SK-N-SH treated with all-trans-retinoic acid at 6 μM for 48 hours (cell line): Measurements from ENCODE around the gene CRISPLD2.

ENCODE experiments used
- ATAC-seq: fragments of 200-7000 bp; cut with Tn5 transposase; 3 replicates; pipeline ENCODE4 v1.9.1; 2020; ENCODE audit warnings: mild to moderate bottlenecking, moderate library complexity
- ARNTL ChIP-seq: fragments of 450-650 bp; formaldehyde crosslinking; IDR thresholded peaks from 2 replicates; pipeline ENCODE4 v1.5.0; 2020; ENCODE audit warnings: low read depth, mild to moderate bottlenecking, moderate library complexity, borderline replicate concordance
- BACH2 ChIP-seq: fragments of 250-450 bp; sonication (Bioruptor Pico); IDR thresholded peaks from 2 replicates; pipeline ENCODE4 v1.9.0; 2021; ENCODE audit warnings: mild to moderate bottlenecking, borderline replicate concordance
- CSDC2 ChIP-seq: fragments of 250-450 bp; sonication (Bioruptor Pico); IDR thresholded peaks from 2 replicates; pipeline ENCODE4 v1.5.0; 2020; ENCODE audit warnings: mild to moderate bottlenecking, moderate library complexity
- ESRRG ChIP-seq: fragments of 250-450 bp; sonication (Bioruptor Pico); IDR thresholded peaks from 2 replicates; pipeline ENCODE4 v1.6.1; 2021; ENCODE audit warnings: mild to moderate bottlenecking
- ISL1 ChIP-seq: fragments of 250-450 bp; sonication (Bioruptor Pico); IDR thresholded peaks from 2 replicates; pipeline ENCODE4 v2.1.2; 2022; ENCODE audit warnings: mild to moderate bottlenecking, moderate library complexity
- OSR1 ChIP-seq: fragments of 250-450 bp; sonication (Bioruptor Pico); IDR thresholded peaks from 2 replicates; pipeline ENCODE4 v1.8.0; 2022; ENCODE audit warnings: moderate library complexity, mild to moderate bottlenecking, inconsistent platforms
- PPARA ChIP-seq: fragments of 250-450 bp; sonication (Bioruptor Pico); IDR thresholded peaks from 2 replicates; pipeline ENCODE4 v1.5.0; 2020; ENCODE audit warnings: mild to moderate bottlenecking, borderline replicate concordance
- RARB ChIP-seq: fragments of 250-450 bp; sonication (Bioruptor Pico); IDR thresholded peaks from 2 replicates; pipeline ENCODE4 v1.8.0; 2021; ENCODE audit warnings: mild to moderate bottlenecking, moderate library complexity
- SNAI2 ChIP-seq: fragments of 250-450 bp; sonication (Bioruptor Pico); IDR thresholded peaks from 2 replicates; pipeline ENCODE4 v1.5.0; 2020; ENCODE audit warnings: mild to moderate bottlenecking, moderate library complexity
- TCF4 ChIP-seq: fragments of 250-450 bp; sonication (Bioruptor Pico); IDR thresholded peaks from 2 replicates; pipeline ENCODE4 v1.8.0; 2021; ENCODE audit warnings: mild to moderate bottlenecking, moderate library complexity, borderline replicate concordance
- TOX ChIP-seq: fragments of 250-450 bp; sonication (Bioruptor Pico); IDR thresholded peaks from 2 replicates; pipeline ENCODE4 v1.8.0; 2021; ENCODE audit warnings: mild to moderate bottlenecking, moderate library complexity, borderline replicate concordance
- ZC3H10 ChIP-seq: fragments of 250-450 bp; sonication (Bioruptor Pico); IDR thresholded peaks from 2 replicates; pipeline ENCODE4 v1.5.1; 2021; ENCODE audit warnings: mild to moderate bottlenecking, moderate library complexity
- ZFP30 ChIP-seq: fragments of 450-650 bp; formaldehyde crosslinking; IDR thresholded peaks from 2 replicates; pipeline ENCODE4 v1.5.0; 2022; ENCODE audit warnings: mild to moderate bottlenecking, moderate library complexity
- ZNF565 ChIP-seq: fragments of 450-650 bp; formaldehyde crosslinking; conservative IDR thresholded peaks from 2 replicates; pipeline ENCODE4 v1.5.0; 2020; ENCODE audit warnings: low read depth, mild to moderate bottlenecking, moderate library complexity
- ZNF70 ChIP-seq: fragments of 450-650 bp; formaldehyde crosslinking; IDR thresholded peaks from 2 replicates; pipeline ENCODE4 v1.5.0; 2020; ENCODE audit warnings: mild to moderate bottlenecking, moderate library complexity
- ZNF8 ChIP-seq: fragments of 450-650 bp; formaldehyde crosslinking; IDR thresholded peaks from 2 replicates; pipeline ENCODE4 v1.5.0; 2020; ENCODE audit warnings: mild to moderate bottlenecking, moderate library complexity
- TF ChIP-seq, protein P1 (sequence below): fragments of 250-450 bp; sonication (Bioruptor Pico); IDR thresholded peaks from 2 replicates; pipeline ENCODE4 v1.5.0; 2020; ENCODE audit warnings: mild to moderate bottlenecking, moderate library complexity
- TF ChIP-seq, protein P2 (sequence below): fragments of 250-450 bp; sonication (Bioruptor Pico); IDR thresholded peaks from 2 replicates; pipeline ENCODE4 v1.8.0; 2021; ENCODE audit warnings: low read depth, mild to moderate bottlenecking, moderate library complexity, borderline replicate concordance
- TF ChIP-seq, protein P3 (sequence below): fragments of 250-450 bp; sonication (Bioruptor Pico); IDR thresholded peaks from 2 replicates; pipeline ENCODE4 v1.8.0; 2020; ENCODE audit warnings: mild to moderate bottlenecking, moderate library complexity, borderline replicate concordance
- TF ChIP-seq, protein P4 (sequence below): fragments of 250-450 bp; sonication (Bioruptor Pico); IDR thresholded peaks from 2 replicates; pipeline ENCODE4 v1.5.1; 2020; ENCODE audit warnings: low read depth, mild to moderate bottlenecking, moderate library complexity
- TF ChIP-seq, protein P5 (sequence below): fragments of 250-450 bp; sonication (Bioruptor Pico); IDR thresholded peaks from 2 replicates; pipeline ENCODE4 v1.5.1; 2021; ENCODE audit warnings: mild to moderate bottlenecking, moderate library complexity

Gene CRISPLD2

DNA sequence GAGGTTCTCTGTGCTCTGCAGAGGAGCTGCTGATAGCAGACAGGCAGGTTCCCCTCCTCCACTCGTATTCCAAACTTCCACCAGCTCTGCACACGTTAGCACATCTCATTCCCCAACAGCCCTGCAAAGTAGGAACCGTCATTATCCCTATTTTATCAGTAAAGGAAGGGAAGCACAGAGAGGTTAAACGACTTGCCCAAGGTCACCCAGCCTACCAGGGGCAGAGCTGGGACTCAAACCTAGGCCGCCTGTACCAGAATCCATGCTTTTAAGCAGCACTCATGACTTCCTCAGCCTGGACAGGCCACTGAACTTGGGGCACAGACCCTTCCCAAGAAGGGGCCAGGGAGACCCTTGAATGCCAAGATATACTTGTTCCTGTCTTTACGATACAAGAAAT is 75.2 kb downstream of the CRISPLD2 start:
- TF ChIP-seq ZNF70 (CRISPR knock-in tag): no peak
- TF ChIP-seq, protein P1, sequence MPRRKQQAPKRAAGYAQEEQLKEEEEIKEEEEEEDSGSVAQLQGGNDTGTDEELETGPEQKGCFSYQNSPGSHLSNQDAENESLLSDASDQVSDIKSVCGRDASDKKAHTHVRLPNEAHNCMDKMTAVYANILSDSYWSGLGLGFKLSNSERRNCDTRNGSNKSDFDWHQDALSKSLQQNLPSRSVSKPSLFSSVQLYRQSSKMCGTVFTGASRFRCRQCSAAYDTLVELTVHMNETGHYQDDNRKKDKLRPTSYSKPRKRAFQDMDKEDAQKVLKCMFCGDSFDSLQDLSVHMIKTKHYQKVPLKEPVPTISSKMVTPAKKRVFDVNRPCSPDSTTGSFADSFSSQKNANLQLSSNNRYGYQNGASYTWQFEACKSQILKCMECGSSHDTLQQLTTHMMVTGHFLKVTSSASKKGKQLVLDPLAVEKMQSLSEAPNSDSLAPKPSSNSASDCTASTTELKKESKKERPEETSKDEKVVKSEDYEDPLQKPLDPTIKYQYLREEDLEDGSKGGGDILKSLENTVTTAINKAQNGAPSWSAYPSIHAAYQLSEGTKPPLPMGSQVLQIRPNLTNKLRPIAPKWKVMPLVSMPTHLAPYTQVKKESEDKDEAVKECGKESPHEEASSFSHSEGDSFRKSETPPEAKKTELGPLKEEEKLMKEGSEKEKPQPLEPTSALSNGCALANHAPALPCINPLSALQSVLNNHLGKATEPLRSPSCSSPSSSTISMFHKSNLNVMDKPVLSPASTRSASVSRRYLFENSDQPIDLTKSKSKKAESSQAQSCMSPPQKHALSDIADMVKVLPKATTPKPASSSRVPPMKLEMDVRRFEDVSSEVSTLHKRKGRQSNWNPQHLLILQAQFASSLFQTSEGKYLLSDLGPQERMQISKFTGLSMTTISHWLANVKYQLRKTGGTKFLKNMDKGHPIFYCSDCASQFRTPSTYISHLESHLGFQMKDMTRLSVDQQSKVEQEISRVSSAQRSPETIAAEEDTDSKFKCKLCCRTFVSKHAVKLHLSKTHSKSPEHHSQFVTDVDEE (CRISPR knock-in tag): no peak
- TF ChIP-seq, protein P2, sequence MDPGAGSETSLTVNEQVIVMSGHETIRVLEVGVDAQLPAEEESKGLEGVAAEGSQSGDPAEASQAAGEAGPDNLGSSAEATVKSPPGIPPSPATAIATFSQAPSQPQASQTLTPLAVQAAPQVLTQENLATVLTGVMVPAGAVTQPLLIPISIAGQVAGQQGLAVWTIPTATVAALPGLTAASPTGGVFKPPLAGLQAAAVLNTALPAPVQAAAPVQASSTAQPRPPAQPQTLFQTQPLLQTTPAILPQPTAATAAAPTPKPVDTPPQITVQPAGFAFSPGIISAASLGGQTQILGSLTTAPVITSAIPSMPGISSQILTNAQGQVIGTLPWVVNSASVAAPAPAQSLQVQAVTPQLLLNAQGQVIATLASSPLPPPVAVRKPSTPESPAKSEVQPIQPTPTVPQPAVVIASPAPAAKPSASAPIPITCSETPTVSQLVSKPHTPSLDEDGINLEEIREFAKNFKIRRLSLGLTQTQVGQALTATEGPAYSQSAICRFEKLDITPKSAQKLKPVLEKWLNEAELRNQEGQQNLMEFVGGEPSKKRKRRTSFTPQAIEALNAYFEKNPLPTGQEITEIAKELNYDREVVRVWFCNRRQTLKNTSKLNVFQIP: no peak
- no peak for TF ChIP-seq CSDC2 (CRISPR knock-in tag)
- TF ChIP-seq ZFP30: no peak
- TF ChIP-seq ZNF8 (CRISPR knock-in tag): no peak
- no peak for TF ChIP-seq PPARA (CRISPR knock-in tag)
- TF ChIP-seq BACH2: no peak
- no peak for TF ChIP-seq ESRRG (CRISPR knock-in tag)
- no peak for TF ChIP-seq TOX (CRISPR knock-in tag)
- TF ChIP-seq OSR1 (CRISPR knock-in tag): no peak
- no peak for ATAC-seq

DNA sequence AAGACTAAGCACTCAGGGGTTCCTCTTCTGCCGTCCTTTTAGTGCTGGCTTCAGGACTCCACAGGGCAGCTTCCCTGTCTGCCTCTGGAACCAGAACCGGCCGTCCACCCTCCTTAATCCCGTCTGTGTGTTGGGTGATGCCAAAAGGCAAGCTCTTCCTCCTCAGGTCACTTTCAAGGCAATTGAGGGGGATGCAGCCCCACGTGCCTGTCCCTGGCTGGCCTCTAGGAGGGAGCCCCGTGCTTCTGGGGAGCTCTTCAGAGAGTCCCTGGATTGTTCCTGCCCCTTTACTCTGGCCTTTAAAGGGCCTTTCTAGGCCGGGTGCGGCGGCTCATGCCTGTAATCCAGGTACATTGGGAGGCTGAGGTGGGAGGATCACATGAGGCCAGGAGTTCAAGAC is 77.1 kb downstream of the CRISPLD2 start:
- no peak for ATAC-seq
- TF ChIP-seq RARB: no peak
- TF ChIP-seq, protein P3, sequence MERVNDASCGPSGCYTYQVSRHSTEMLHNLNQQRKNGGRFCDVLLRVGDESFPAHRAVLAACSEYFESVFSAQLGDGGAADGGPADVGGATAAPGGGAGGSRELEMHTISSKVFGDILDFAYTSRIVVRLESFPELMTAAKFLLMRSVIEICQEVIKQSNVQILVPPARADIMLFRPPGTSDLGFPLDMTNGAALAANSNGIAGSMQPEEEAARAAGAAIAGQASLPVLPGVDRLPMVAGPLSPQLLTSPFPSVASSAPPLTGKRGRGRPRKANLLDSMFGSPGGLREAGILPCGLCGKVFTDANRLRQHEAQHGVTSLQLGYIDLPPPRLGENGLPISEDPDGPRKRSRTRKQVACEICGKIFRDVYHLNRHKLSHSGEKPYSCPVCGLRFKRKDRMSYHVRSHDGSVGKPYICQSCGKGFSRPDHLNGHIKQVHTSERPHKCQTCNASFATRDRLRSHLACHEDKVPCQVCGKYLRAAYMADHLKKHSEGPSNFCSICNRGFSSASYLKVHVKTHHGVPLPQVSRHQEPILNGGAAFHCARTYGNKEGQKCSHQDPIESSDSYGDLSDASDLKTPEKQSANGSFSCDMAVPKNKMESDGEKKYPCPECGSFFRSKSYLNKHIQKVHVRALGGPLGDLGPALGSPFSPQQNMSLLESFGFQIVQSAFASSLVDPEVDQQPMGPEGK (CRISPR knock-in tag): no peak
- TF ChIP-seq CSDC2 (CRISPR knock-in tag): no peak
- no peak for TF ChIP-seq PPARA (CRISPR knock-in tag)
- TF ChIP-seq, protein P2: no peak
- TF ChIP-seq, protein P4, sequence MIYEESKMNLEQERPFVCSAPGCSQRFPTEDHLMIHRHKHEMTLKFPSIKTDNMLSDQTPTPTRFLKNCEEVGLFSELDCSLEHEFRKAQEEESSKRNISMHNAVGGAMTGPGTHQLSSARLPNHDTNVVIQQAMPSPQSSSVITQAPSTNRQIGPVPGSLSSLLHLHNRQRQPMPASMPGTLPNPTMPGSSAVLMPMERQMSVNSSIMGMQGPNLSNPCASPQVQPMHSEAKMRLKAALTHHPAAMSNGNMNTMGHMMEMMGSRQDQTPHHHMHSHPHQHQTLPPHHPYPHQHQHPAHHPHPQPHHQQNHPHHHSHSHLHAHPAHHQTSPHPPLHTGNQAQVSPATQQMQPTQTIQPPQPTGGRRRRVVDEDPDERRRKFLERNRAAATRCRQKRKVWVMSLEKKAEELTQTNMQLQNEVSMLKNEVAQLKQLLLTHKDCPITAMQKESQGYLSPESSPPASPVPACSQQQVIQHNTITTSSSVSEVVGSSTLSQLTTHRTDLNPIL (CRISPR knock-in tag): no peak
- no peak for TF ChIP-seq BACH2
- TF ChIP-seq ZNF8 (CRISPR knock-in tag): no peak
- TF ChIP-seq, protein P1 (CRISPR knock-in tag): no peak
- no peak for TF ChIP-seq TCF4 (CRISPR knock-in tag)
- TF ChIP-seq SNAI2 (CRISPR knock-in tag): no peak
- TF ChIP-seq ZFP30: no peak
- TF ChIP-seq ARNTL (CRISPR knock-in tag): no peak
- TF ChIP-seq ZNF565 (CRISPR knock-in tag): no peak
- TF ChIP-seq ISL1 (CRISPR knock-in tag): no peak
- TF ChIP-seq ZC3H10 (CRISPR knock-in tag): no peak
- TF ChIP-seq TOX (CRISPR knock-in tag): no peak
- TF ChIP-seq, protein P5, sequence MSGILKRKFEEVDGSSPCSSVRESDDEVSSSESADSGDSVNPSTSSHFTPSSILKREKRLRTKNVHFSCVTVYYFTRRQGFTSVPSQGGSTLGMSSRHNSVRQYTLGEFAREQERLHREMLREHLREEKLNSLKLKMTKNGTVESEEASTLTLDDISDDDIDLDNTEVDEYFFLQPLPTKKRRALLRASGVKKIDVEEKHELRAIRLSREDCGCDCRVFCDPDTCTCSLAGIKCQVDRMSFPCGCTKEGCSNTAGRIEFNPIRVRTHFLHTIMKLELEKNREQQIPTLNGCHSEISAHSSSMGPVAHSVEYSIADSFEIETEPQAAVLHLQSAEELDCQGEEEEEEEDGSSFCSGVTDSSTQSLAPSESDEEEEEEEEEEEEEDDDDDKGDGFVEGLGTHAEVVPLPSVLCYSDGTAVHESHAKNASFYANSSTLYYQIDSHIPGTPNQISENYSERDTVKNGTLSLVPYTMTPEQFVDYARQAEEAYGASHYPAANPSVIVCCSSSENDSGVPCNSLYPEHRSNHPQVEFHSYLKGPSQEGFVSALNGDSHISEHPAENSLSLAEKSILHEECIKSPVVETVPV (CRISPR knock-in tag): no peak
